Thyroid gland (tissue), 4 donors: ENCODE measurements around the gene ZSWIM5. TPM values are rescaled to one million over a fixed set of nuclear protein-coding genes. Genes with fewer than 3 reads are reported as not detected.
"Not testable (repeated sequence)": the region's sequence is repeated elsewhere in the genome, so short reads cannot be mapped to it uniquely, and the experiment has no call there.

Experiments used
- DNase-seq, 2 donors: peaks; one replicate each; pipeline ENCODE4 v3.0.0-alpha.2; 2019
- H3K27ac ChIP-seq, 3 donors: fragments of 200-600 bp; sonication (generic); 1 replicate in 2 of 3; 2 replicates in 1 of 3; pipeline ENCODE4 v1.5.1; 2016 to 2019; ENCODE audit warnings: mild to moderate bottlenecking in 1 of 3, moderate library complexity in 1 of 3
- H3K27me3 ChIP-seq: fragments of 200-600 bp; sonication (generic); one replicate; pipeline ENCODE4 v1.5.1; 2019
- H3K36me3 ChIP-seq, 2 donors: fragments of 200-600 bp; sonication (generic); one replicate each; pipeline ENCODE4 v1.5.1; 2016 to 2019
- H3K4me1 ChIP-seq, 2 donors: fragments of 200-600 bp; sonication (generic); one replicate each; pipeline ENCODE4 v1.5.1; 2017 to 2019
- H3K4me3 ChIP-seq, 3 donors: fragments of 200-600 bp; sonication (generic); replicated peaks in 1 of 3; 1 replicate in 2 of 3; 2 replicates in 1 of 3; pipeline ENCODE4 v1.5.1; 2016; ENCODE audit warnings: mild to moderate bottlenecking in 1 of 3
- H3K9me3 ChIP-seq: fragments of 200-600 bp; sonication (generic); one replicate; pipeline ENCODE4 v1.5.1; 2017
- CTCF ChIP-seq, 6 experiments: fragments of 200-600 bp in 3 of 6; fragments of 450-650 bp in 3 of 6; sonication (generic) in 3 of 6; IDR thresholded peaks; one replicate each; pipeline ENCODE4 v1.5.1; 2016 to 2019; ENCODE audit warnings: antibody characterized with exemption in 6 of 6, mild to moderate bottlenecking in 2 of 6, inconsistent platforms in 1 of 6, moderate library complexity in 1 of 6
- POLR2A ChIP-seq, 2 donors: fragments of 450-650 bp; IDR thresholded peaks; one replicate each; pipeline ENCODE4 v1.6.1; 2017; ENCODE audit warnings: antibody characterized with exemption in 2 of 2, mild to moderate bottlenecking in 2 of 2, moderate library complexity in 1 of 2
- WGBS, 2 donors: methylation state at CpG; one replicate each; pipeline ENCODE4 v1.1.5; 2017; 5-methylcytosine and 5-hydroxymethylcytosine counted together
- intact Hi-C: fragments of 100-400 bp; cut with DNase I; formaldehyde crosslinking; loops from one replicate; pipeline ENCODE4 v1.15.1; 2023
- total RNA-seq, 4 donors: library from RNA; depleted of rRNA; stranded (reverse); fragments of >200 nt; gene quantifications; one replicate each; pipeline ENCODE4 v1.2.3, GENCODE V29; 2016

ZSWIM5 gene
- total RNA-seq, 4 donors from 2014 or later = 6.3 to 15.4 (median 12.5) TPM

GRCh38 chr1:45171575-45171974, 34.8 kb downstream of the ZSWIM5 start:
- no peak overlapping the region for H3K27ac ChIP-seq
- H3K27me3 ChIP-seq = no peaks in the 10 kb centered on the region
- no peaks in the 10 kb centered on the region for H3K4me1 ChIP-seq
- H3K4me3 ChIP-seq = no peak overlapping the region
- no peaks in the 10 kb centered on the region for H3K9me3 ChIP-seq
- intact Hi-C loops = no loop called here
- no peaks in the 10 kb centered on the region for H3K36me3 ChIP-seq
- DNase-seq = no peak
- 95 to 97% methylated on average over 1 of the region's 1 CpG for WGBS, 2 donors
- TF ChIP-seq CTCF (IDR thresholded peaks at IDR 0.05) (no peak), POLR2A (IDR thresholded peaks at IDR 0.05) (no peak)

- TF ChIP-seq POLR2A (IDR thresholded peaks at IDR 0.05) (no peak), CTCF (IDR thresholded peaks at IDR 0.05) (no peak)
- no peaks in the 10 kb centered on the region for H3K9me3 ChIP-seq
- no peaks in the 10 kb centered on the region for H3K36me3 ChIP-seq
- intact Hi-C loops = no loop called here
- H3K27ac ChIP-seq = no peak overlapping the region
- no peak overlapping the region for H3K4me3 ChIP-seq
- WGBS, 2 donors = 97% methylated on average over 4 of the region's 4 CpGs
- H3K4me1 ChIP-seq = no peaks in the 10 kb centered on the region
- H3K27me3 ChIP-seq = no peaks in the 10 kb centered on the region
- no peak for DNase-seq
Observed at GRCh38 chr1:45170151-45170742, 36.2 kb downstream of the ZSWIM5 start.

DNA sequence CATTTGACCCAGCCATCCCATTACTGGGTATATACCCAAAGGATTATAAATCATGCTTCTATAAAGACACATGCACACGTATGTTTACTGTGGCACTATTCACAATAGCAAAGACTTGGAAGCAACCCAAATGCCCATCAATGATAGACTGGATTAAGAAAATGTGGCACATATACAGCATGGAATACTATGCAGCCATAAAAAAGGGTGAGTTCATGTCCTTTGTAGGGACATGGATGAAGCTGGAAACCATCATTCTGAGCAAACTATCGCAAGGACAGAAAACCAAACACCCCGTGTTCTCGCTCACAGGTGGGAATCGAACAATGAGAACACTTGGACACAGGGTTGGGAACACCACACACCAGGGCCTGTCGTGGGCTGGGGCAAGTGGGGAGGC, 38.5 kb downstream of the ZSWIM5 start:
- H3K4me1 ChIP-seq, DNase-seq, intact Hi-C loops, H3K9me3 ChIP-seq, H3K27ac ChIP-seq, H3K4me3 ChIP-seq, H3K36me3 ChIP-seq, H3K27me3 ChIP-seq: not testable (repeated sequence)
- WGBS, 2 donors = 95 to 96% methylated on average over 6 of the region's 6 CpGs

DNA sequence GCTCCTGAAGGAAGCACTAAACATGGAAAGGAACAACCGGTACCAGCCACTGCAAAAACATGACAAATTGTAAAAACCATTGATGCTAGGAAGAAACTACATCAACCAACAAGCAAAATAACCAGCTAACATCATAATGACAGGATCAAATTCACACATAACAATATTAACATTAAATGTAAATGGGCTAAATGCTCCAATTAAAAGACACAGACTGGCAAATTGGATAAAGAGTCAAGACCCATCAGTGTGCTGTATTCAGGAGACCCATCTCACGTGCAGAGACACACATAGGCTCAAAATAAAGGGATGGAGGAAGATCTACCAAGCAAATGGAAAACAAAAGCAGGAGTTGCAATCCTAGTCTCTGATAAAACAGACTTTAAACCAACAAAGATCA, 42.1 kb downstream of the ZSWIM5 start:
- WGBS, 2 donors = 89 to 93% methylated on average over 2 of the region's 2 CpGs
- DNase-seq, H3K36me3 ChIP-seq, intact Hi-C loops, H3K9me3 ChIP-seq, H3K27ac ChIP-seq, H3K27me3 ChIP-seq, H3K4me3 ChIP-seq, H3K4me1 ChIP-seq: not testable (repeated sequence)

DNA sequence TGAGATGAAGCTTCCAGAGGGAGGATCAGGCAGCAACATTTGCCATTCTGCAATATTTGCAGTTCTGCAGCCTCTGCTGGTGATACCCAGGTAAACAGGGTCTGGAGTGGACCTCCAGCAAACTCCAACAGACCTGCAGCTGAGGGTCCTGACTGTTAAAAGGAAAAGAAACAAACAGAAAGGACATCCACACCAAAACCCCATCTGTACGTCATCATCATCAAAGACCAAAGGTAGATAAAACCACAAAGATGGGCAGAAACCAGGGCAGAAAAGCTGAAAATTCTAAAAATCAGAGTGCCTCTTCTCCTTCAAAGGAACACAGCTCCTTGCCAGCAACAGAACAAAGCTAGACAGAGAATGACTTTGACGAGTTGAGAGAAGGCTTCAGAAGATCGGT, 43.3 kb downstream of the ZSWIM5 start:
- H3K27ac ChIP-seq, H3K36me3 ChIP-seq, H3K4me3 ChIP-seq, H3K27me3 ChIP-seq, intact Hi-C loops, H3K9me3 ChIP-seq, H3K4me1 ChIP-seq, DNase-seq: not testable (repeated sequence)
- 97% methylated on average over 3 of the region's 3 CpGs for WGBS, 2 donors

DNA sequence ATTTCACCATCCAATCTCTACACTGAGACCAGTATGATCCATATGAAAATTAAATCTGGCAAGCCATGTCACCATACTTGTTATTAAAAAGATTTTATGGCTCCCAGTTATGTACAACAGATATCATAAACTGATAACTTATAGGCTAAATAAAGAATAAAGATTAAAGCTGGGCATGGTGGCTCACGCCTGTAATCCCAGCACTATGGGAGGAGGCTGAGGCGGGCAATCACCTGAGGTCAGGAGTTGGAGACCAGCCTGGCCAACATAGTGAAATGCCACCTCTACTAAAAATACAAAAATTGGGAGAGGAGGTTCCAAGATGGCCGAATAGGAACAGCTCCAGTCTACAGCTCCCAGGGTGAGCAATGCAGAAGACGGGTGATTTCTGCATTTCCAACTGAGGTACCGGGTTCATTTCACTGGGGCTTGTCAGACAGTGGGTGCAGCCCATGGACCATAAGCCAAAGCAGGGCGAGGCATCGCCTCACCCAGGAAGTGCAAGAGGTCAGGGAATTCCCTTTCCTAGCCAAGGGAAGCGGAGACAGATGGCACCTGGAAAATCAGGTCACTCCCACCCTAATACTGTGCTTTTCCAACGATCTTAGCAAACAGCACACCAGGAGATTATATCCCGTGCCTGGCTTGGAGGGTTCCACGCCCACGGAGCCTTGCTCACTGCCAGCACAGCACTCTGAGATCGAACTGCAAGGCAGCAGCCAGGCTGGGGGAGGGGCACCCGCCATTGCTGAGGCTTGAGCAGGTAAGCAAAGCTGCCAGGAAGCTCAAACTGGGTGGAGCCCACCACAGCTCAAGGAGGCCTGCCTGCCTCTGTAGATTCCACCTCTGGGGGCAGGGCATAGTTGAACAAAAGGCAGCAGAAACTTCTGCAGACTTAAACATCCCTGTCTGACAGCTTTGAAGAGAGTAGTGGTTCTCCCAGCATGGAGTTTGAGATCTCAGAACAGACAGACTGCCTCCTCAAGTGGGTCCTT, 44.1 kb downstream of the ZSWIM5 start:
- H3K27me3 ChIP-seq, H3K9me3 ChIP-seq, H3K4me3 ChIP-seq, intact Hi-C loops, H3K4me1 ChIP-seq, DNase-seq, H3K36me3 ChIP-seq, H3K27ac ChIP-seq: not testable (repeated sequence)
- 88 to 91% methylated on average over 13 to 14 of the region's 14 CpGs for WGBS, 2 donors

DNA sequence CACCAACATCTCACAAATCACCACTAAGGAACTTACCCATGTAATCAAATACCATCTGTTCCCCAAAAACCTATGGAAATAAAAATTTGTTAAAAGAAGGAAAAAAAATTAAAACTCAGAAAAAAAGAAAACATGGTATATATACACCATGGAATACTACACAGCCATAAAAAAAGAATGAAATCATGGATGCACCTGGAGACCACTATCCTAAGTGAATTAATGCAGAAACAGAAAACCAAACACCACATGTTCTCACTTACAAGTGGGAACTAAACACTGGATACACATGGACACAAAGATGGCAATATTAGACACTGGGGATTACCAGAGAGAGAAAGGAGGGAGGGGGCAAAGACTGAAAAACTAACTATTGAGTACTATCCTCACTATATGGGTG, 50.4 kb downstream of the ZSWIM5 start:
- no peak for DNase-seq
- Histone ChIP-seq H3K27me3 (no peaks in the 10 kb centered on the region), H3K27ac (no peak overlapping the region), H3K36me3 (no peaks in the 10 kb centered on the region), H3K4me3 (no peak overlapping the region), H3K9me3 (no peaks in the 10 kb centered on the region), H3K4me1 (no peaks in the 10 kb centered on the region)
- TF ChIP-seq CTCF (IDR thresholded peaks at IDR 0.05) = no peak
- TF ChIP-seq POLR2A (IDR thresholded peaks at IDR 0.05) = no peak
- intact Hi-C loops = no loop called here
